Measurements from ENCODE around the gene FAM227B. TPM values are rescaled to one million over a fixed set of nuclear protein-coding genes. Genes with fewer than 3 reads are reported as not detected.
A peak's percentile ranks its signal among the peaks of the same experiment; 100 is the strongest.

FAM227B gene
- total RNA-seq, 4 donors from 2014 or later, result 6.1 to 24.1 (median 12.5) TPM

DNA sequence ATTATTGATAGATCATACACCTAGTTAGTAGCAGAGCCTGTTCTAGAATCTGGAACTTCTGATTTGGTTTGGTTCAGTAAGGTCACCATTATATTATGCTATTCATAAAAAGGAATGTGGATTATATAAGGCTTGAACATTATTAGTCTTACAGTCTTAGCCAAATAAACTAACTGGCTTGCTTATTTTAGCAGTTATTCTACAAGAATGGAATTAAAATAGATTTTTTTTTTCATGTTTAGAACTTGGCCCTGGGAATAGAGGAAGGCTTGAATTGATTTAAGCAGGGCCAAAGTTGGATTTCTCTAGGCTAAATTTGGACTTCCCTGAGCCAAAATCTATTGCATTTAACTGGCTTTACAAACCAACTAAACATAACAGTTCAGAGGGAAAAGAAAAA lies 24.7 kb upstream of the FAM227B start:
- no peaks in the 10 kb centered on the region for H3K9me3 ChIP-seq
- TF ChIP-seq EP300 (IDR thresholded peaks at IDR 0.05) (no peak), POLR2A (IDR thresholded peaks at IDR 0.05) (no peak), POLR2AphosphoS5 (IDR thresholded peaks at IDR 0.05) (no peak)
- TF ChIP-seq, protein P1, sequence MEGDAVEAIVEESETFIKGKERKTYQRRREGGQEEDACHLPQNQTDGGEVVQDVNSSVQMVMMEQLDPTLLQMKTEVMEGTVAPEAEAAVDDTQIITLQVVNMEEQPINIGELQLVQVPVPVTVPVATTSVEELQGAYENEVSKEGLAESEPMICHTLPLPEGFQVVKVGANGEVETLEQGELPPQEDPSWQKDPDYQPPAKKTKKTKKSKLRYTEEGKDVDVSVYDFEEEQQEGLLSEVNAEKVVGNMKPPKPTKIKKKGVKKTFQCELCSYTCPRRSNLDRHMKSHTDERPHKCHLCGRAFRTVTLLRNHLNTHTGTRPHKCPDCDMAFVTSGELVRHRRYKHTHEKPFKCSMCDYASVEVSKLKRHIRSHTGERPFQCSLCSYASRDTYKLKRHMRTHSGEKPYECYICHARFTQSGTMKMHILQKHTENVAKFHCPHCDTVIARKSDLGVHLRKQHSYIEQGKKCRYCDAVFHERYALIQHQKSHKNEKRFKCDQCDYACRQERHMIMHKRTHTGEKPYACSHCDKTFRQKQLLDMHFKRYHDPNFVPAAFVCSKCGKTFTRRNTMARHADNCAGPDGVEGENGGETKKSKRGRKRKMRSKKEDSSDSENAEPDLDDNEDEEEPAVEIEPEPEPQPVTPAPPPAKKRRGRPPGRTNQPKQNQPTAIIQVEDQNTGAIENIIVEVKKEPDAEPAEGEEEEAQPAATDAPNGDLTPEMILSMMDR (IDR thresholded peaks at IDR 0.05), result no peak
- peaks cover 0 to 28% (median 5%) of the 10 kb centered on the region in 3 donors for H3K4me1 ChIP-seq
- H3K27ac ChIP-seq, result peak overlapping the region; percentile 11 to 60 (median 46)
- ATAC-seq, result no peak
- peaks cover 0 to 9% of the 10 kb centered on the region in 2 donors for H3K36me3 ChIP-seq
- no peak overlapping the region for H3K4me3 ChIP-seq
- no peaks in the 10 kb centered on the region for H3K27me3 ChIP-seq

DNA sequence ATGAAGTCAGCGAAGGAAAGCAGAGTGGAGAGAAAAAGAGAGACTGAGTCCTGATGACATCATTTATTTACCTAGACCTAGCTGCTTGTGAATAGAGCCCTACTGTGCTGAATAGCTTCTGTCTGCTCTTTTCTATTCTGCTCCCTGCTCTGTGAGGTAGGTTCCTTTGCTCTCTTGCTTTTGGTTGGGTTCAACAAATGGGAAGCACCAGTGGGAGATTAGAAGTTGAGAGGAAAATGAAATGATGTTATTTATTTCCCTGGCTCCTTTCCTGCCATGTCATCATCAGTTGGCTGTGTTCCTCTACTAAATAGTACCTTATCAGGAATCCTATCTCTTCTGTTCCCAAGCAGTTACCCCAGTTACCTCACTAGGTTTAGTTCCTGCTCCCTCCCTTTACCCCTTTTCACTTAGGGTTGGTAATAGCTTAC lies 23.8 kb upstream of the FAM227B start:
- Histone ChIP-seq H3K9me3 (no peaks in the 10 kb centered on the region), H3K36me3 (peaks cover 0 to 9% of the 10 kb centered on the region in 2 donors), H3K27ac (peak overlapping the region in 3 of 4 donors; percentile 45 to 60 (median 52)), H3K4me1 (peaks cover 0 to 28% (median 5%) of the 10 kb centered on the region in 3 donors), H3K27me3 (no peaks in the 10 kb centered on the region), H3K4me3 (no peak overlapping the region)
- TF ChIP-seq POLR2AphosphoS5 (IDR thresholded peaks at IDR 0.05) (no peak), POLR2A (IDR thresholded peaks at IDR 0.05) (no peak), EP300 (IDR thresholded peaks at IDR 0.05) (no peak)
- TF ChIP-seq, protein P1 (IDR thresholded peaks at IDR 0.05), result no peak
- WGBS, 2 donors (ENCODE audit: low coverage in 1 of 2), result 100% methylated on average over 1 of the region's 1 CpG
- ATAC-seq, result no peak

DNA sequence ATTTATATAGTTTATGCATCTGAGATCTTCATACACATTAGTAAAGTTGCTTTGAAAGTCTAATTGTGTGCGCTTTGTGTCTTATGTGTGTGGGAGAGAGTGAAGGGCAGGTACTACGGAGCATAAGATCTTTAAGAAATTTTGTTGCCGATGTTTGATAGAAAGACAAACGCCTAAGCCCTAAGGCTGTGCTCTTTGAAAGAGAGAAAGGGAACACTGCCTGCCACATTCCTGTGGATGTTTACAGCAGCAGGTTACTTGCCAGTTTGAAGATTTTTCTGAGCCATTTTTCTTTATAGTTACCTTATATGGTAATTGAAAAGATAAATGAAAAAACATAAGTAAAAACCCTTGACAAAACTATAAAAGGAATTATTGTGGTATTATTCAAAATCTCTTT lies 17.2 kb upstream of the FAM227B start:
- Histone ChIP-seq H3K36me3 (peaks cover 0 to 39% of the 10 kb centered on the region in 2 donors), H3K9me3 (no peaks in the 10 kb centered on the region), H3K4me3 (peak overlapping the region in 1 of 2 donors; percentile 17), H3K4me1 (peaks cover 0 to 29% (median 6%) of the 10 kb centered on the region in 3 donors), H3K27me3 (no peaks in the 10 kb centered on the region), H3K27ac (peak overlapping the region; percentile 56 to 74 (median 66))
- WGBS, 2 donors (ENCODE audit: low coverage in 1 of 2), result 46 to 62% methylated on average over 2 to 4 of the region's 4 CpGs
- no peak for ATAC-seq
- TF ChIP-seq EP300 (IDR thresholded peaks at IDR 0.05), result no peak
- no peak for TF ChIP-seq POLR2A (IDR thresholded peaks at IDR 0.05)
- no peak for TF ChIP-seq POLR2AphosphoS5 (IDR thresholded peaks at IDR 0.05)
- TF ChIP-seq, protein P1 (IDR thresholded peaks at IDR 0.05), result no peak

DNA sequence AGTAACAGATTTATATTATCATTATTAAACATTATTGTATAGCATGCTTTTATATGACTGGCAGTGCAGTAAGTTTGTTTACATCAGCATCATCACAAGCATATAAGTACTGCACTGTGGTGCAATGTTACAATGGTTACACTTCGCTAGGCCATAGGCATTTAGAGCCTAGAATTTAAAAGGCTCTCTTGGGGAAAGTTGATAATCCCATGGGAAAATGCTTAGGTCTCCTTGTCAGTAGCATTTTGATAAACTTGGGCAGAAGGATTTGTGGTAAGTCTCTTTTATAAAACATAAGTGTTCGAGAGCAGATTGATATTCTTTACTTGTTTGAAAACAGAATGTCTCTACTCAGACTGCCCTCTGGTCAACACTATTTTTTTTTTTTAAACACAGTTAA lies 7.8 kb upstream of the FAM227B start:
- ATAC-seq, result no peak
- Histone ChIP-seq H3K4me1 (peaks cover 0 to 36% (median 0%) of the 10 kb centered on the region in 3 donors), H3K9me3 (peaks cover 0 to 14% (median 0%) of the 10 kb centered on the region in 3 donors), H3K4me3 (no peak overlapping the region), H3K36me3 (peaks cover 3 to 66% of the 10 kb centered on the region in 2 donors), H3K27me3 (no peaks in the 10 kb centered on the region), H3K27ac (no peak overlapping the region)
- 68 to 80% methylated on average over 2 of the region's 2 CpGs for WGBS, 2 donors (ENCODE audit: low coverage in 1 of 2)
- TF ChIP-seq EP300 (IDR thresholded peaks at IDR 0.05), result no peak
- no peak for TF ChIP-seq POLR2AphosphoS5 (IDR thresholded peaks at IDR 0.05)
- TF ChIP-seq, protein P1 (IDR thresholded peaks at IDR 0.05), result no peak
- no peak for TF ChIP-seq POLR2A (IDR thresholded peaks at IDR 0.05)

DNA sequence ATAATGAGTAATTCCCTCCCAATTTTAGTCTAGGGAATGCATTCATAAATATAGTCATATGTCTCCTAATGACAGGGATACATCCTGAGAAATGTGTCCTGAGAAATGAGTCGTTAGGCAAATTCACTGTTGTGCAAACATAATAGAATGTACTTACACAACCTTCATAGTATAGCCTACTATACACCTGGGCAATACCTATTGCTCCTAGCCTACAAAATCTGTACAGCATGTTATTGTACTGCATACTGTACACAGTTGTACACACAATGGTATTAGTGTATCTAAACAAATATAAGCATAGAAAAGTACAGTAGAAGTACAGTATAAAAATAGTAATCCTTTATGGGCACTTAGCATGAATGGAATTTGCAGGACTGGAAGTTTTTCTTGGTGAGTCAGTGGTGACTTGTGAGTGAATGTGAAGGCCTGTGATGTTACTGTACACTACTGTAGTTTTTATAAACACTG lies 6.8 kb upstream of the FAM227B start:
- H3K4me1 ChIP-seq, result peaks cover 0 to 43% (median 0%) of the 10 kb centered on the region in 3 donors
- H3K36me3 ChIP-seq, result peaks cover 3 to 62% of the 10 kb centered on the region in 2 donors
- TF ChIP-seq POLR2AphosphoS5 (IDR thresholded peaks at IDR 0.05), result no peak
- TF ChIP-seq, protein P1 (IDR thresholded peaks at IDR 0.05), result no peak
- TF ChIP-seq POLR2A (IDR thresholded peaks at IDR 0.05), result no peak
- TF ChIP-seq EP300 (IDR thresholded peaks at IDR 0.05), result no peak
- no peak overlapping the region for H3K27ac ChIP-seq
- 46 to 60% methylated on average over 1 of the region's 1 CpG for WGBS, 2 donors (ENCODE audit: low coverage in 1 of 2)
- no peak for ATAC-seq
- no peaks in the 10 kb centered on the region for H3K27me3 ChIP-seq
- peaks cover 0 to 14% (median 0%) of the 10 kb centered on the region in 3 donors for H3K9me3 ChIP-seq
- no peak overlapping the region for H3K4me3 ChIP-seq
